ENCODE data around the gene WDR38. TPM values are rescaled to one million over a fixed set of nuclear protein-coding genes. Genes with fewer than 3 reads are reported as not detected.

The WDR38 gene
- total and polyA plus RNA-seq, 9 of the 15 experiments (the other 6 are each of a cell fraction or from before 2014, with no cell fraction given), result not detected

GRCh38 chr9:124852829-124853531 lies at the start of gene WDR38 (continued):
- TF ChIP-seq ZKSCAN8 (CRISPR knock-in tag; IDR thresholded peaks at IDR 0.05) (no peak), FIP1L1 (IDR thresholded peaks at IDR 0.05; ENCODE audit: low read depth, low read length, poor library complexity, severe bottlenecking) (peak; percentile 59), MAX (CRISPR knock-in tag; IDR thresholded peaks at IDR 0.05) (peak; percentile 75), ZNF197 (CRISPR knock-in tag; IDR thresholded peaks at IDR 0.05; ENCODE audit: low read depth) (no peak), FOSL1 (tag; conservative IDR thresholded peaks at IDR 0.05) (no peak), E2F6 (IDR thresholded peaks at IDR 0.05; ENCODE audit: borderline replicate concordance in 1 of 2, extremely low read depth in 1 of 2, insufficient read depth in 1 of 2, insufficient read length in 1 of 2, low read depth in 1 of 2, low read length in 1 of 2, poor library complexity in 1 of 2, severe bottlenecking in 1 of 2) (peak in 1 of 2 experiments; percentile 55), NONO (IDR thresholded peaks at IDR 0.05; ENCODE audit: low read depth in 2 of 2, low read length in 1 of 2) (peak in 1 of 2 experiments; percentile 57; a peak in 1 of 4 replicates), THRAP3 (IDR thresholded peaks at IDR 0.05; ENCODE audit: borderline replicate concordance) (no peak), ZNF696 (CRISPR knock-in tag; conservative IDR thresholded peaks at IDR 0.05) (no peak), CTCFL (IDR thresholded peaks at IDR 0.05; ENCODE audit: borderline replicate concordance, insufficient read depth, low read depth, low read length, poor library complexity, severe bottlenecking) (peak; percentile 2), AFF4 (CRISPR knock-in tag; IDR thresholded peaks at IDR 0.05) (peak; percentile 65; the same call in 1 of the 2 replicates), EGR1 (conservative IDR thresholded peaks at IDR 0.05) (no peak), ARID3B (CRISPR knock-in tag; IDR thresholded peaks at IDR 0.05; ENCODE audit: borderline replicate concordance) (no peak; the same call in 1 of the 2 replicates), ZBTB17 (CRISPR knock-in tag; IDR thresholded peaks at IDR 0.05) (peak; percentile 62; the same call in 1 of the 2 replicates)

Data from K562 (cell line).